ENCODE results near the gene TREML2. TPM values are rescaled to one million over a fixed set of nuclear protein-coding genes. Genes with fewer than 3 reads are reported as not detected.
"Not testable (repeated sequence)": the region's sequence is repeated elsewhere in the genome, so short reads cannot be mapped to it uniquely, and the experiment has no call there.

The TREML2 gene
- total RNA-seq, 1 donor from 2014 or later, result 26.8 TPM

- intact Hi-C loops (cut with micrococcal nuclease), result no loop called here
Observed at GRCh38 chr6:41209547-41210320, 8.8 kb upstream of the TREML2 start.

DNA sequence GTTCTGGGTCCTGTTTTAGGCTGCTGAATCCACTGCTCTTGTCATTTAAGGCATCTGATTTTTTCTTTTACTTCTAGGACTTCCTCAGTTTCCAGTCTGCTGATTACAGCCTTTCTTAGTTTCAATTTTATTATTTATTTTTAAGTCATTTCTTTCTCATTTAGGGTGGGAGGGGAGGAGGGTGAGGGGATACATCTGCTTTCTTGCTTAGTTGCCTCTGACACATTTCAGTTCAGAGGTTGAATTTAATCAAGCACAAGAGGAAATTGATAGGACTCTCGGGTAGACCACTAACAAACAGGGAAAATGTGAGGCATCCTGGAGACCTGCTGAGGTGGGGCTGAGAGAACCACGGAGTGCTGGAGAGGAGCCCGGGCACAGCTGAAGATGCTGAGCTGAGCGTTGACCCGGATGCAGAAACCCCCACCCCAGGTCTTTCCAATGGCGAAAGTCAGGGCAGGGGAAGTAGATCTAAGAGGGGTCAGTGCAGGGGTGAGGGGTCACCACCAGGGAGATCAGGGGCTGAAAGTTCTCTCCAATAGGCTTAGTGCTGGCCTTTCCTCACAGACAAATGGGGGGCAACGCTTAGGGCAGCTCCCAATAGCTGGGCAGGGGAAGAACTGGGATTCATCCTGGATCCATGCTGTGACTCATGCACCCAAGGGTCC is 7.6 kb upstream of the TREML2 start:
- intact Hi-C loops (cut with micrococcal nuclease), result no loop called here

DNA sequence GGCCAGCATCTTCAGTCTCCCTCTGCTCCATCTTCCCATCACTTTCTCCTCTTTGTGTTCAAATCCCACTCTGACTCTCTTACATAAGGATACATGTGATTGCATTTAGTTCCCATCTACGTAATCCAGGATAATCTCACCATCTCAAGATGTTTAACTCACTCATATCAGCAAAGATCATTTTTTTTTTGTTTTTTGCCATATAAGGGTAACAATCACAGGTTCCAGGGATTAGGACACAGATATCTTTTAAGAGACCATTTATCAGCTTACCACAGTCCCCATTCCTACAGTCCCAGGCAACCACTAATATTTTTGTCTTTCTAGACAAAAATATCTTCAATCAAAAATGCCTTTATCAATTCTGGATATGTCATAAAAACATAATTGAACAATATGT is 3.2 kb upstream of the TREML2 start:
- intact Hi-C loops (cut with micrococcal nuclease), result no loop called here

- intact Hi-C loops (cut with micrococcal nuclease), result no loop called here
Observed at GRCh38 chr6:41201764-41202173, 820 bp upstream of the TREML2 start.

- intact Hi-C loops (cut with micrococcal nuclease), result loop anchor here (1.0 kb wide), 1 partner anchor 128 kb away; the partner anchor contains the start of genes NFYA and OARD1
Observed at GRCh38 chr6:41200296-41200900, 551 bp downstream of the TREML2 start.

- intact Hi-C loops (cut with micrococcal nuclease), result loop anchor here (1.0 kb wide), 1 partner anchor 127 kb away; the partner anchor contains the start of genes NFYA and OARD1
Observed at GRCh38 chr6:41199552-41200246, 1.2 kb downstream of the TREML2 start.

DNA sequence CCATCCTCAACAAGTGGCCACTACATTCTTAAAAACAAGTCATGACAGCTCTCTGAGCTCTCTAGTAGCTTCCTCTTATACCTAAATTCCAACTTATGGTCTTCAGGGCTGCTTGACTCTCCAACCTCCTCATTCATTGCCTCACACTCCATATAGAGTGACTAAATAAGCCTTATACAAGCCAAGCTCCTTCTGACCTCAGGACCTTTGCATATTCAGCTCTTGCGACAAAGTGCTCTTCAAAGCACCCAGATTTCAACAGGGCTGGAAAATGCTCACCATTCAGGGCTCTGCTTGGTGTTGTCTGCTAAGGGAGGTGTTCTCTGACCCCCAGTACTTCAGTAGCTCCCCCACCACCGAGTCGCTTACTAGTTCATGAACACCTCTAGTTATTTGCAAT is 3.7 kb downstream of the TREML2 start:
- intact Hi-C loops (cut with micrococcal nuclease), result no loop called here

GRCh38 chr6:41194386-41194785 is 6.6 kb downstream of the TREML2 start:
- intact Hi-C loops (cut with micrococcal nuclease), result no loop called here

GRCh38 chr6:41193884-41194283 is 7.1 kb downstream of the TREML2 start:
- intact Hi-C loops (cut with micrococcal nuclease), result no loop called here

DNA sequence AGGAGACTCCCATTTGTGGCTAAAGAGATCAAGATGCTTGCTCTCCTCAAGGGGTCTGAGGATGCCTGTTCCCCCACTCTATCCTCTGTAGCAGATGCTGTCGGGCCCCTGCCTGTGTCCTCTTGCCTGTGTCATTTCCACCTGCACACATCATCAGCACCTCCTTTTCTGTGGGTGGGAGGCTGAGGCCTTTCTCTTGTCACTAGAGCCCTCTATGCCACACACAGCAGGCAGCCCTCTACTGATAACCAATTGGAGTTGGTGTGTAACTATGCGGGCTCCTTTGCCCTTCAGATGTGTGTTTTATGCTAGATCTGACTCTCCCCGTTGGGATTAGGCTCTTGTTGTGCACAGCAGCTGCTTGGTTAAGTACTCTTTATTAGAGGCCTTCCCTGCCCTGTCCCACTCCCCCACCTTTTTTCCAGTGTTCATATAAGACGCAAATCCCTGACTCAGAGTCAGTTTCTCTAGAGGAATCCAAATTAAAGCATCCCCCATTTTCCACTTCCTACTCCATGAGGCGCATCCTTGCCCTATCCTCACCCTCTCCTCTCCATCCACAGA is 7.7 kb downstream of the TREML2 start:
- intact Hi-C loops (cut with micrococcal nuclease), result no loop called here

DNA sequence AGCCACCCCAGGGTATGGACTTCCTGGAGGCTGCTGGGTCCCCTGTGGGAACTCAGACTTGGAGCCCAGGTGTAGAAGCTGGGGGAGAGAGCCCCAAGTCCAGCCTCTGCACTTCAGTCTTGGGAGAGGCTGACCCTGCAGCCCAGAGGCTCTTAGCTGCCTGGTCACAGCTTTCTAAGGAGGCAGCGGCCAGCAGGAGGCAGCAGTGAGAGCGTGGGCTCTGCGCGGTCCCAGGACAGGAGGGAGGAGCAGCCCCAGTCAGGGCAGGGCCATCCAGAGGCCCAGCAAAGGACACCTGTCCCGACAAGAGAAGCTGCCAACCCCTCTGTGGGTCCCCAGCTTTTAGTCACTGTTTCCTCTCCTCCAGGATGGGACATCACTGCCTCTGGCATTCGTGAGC is 9.4 kb downstream of the TREML2 start:
- intact Hi-C loops (cut with micrococcal nuclease), result loop anchor here (2.0 kb wide), 1 partner anchor 127 kb away; no protein-coding TSS in a partner anchor

DNA sequence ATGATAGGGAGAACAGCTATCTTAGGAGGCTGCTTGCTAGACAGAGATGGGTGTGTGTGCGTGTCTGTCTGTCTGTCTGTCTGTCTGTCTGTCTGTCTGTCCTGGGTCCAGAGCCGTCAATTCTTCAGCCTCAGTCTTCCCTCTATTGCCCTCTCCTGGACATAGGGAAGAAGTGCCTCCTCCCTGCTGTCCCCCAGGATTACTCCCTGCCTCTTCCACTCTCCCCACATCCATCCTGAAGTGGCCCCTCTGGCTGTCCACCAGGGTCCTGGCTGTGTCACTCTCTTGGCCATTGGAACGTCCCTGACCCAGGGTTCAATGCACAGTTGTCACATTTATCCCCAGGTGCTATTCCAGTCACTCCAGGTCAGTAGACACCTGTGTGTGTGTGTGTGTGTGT is 10.2 kb downstream of the TREML2 start:
- intact Hi-C loops (cut with micrococcal nuclease), result loop anchor here (2.0 kb wide), 1 partner anchor 128 kb away; no protein-coding TSS in a partner anchor

DNA sequence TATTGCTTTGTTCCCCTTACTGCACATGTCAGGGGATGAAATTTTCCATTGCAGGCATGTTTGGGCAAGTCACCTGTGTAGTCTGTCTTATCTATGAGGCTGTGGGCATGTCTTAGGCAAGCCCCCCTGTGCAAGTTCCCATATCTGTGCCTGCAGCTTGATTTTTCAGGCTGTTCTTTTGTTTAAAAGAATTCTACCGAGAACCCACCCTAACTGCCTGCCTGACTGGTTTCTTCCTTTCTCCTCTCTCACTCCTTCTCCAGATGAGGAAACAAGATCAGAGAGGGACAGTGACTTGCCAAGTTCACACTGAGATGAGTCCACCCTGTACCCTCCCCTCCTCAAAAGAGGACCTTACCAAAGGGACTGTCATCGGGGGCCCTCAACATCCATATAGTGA is 11.0 kb downstream of the TREML2 start:
- intact Hi-C loops (cut with micrococcal nuclease), result loop anchor here (2.0 kb wide), 1 partner anchor 129 kb away; no protein-coding TSS in a partner anchor

GRCh38 chr6:41189046-41189445 is 11.9 kb downstream of the TREML2 start:
- intact Hi-C loops (cut with micrococcal nuclease), result not testable (repeated sequence)

- intact Hi-C loops (cut with micrococcal nuclease), result no loop called here
Observed at GRCh38 chr6:41187924-41188886, 12.7 kb downstream of the TREML2 start.

DNA sequence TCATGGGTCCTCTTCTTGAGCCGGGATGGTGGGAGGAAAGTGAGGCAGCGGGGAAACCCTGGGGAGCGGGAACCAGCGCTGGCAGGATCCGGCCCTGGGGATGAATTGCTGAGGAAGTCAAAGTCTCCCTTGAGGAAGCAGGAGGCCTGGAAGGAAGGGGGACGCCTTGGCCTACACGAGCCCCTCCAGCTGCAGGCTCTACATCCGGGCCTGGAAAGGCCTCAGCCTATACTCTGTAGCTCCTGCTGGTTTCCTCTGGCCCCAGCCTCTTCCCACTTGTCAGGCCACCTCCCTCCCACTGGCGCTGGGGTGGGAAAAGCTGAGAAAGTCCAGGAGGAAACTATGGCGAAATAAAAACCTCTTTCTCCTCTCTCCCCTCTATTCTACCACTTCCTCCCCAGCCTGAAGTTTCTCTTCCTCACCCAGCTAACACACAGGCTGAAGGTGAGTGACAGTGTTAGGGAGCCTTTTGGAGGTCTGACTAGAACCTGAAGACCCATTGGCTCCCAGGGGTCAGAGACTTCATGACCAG is 14.9 kb downstream of the TREML2 start:
- intact Hi-C loops (cut with micrococcal nuclease), result no loop called here

DNA sequence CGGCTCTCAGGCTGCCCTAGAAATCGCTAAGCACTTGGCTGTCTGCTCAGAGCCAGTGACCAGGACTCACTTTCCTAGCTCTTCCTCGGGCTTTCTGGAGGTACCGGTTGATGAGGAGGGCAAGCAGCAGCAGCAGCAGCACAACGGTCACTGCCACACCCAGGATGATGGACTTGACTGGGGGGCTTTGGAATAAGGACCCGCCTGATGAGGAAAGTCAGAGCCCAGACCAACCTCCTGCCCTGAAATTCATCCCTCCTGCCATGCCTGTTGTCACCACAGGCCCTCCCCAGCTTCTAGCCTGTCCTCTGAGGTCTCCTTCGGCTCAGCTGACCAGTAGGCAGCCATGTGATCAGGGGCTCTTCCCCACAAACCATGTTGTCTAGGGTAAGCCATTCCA is 16.2 kb downstream of the TREML2 start:
- intact Hi-C loops (cut with micrococcal nuclease), result loop anchor here (5.0 kb wide), 1 partner anchor 177 kb away; no protein-coding TSS in a partner anchor

- intact Hi-C loops (cut with micrococcal nuclease), result loop anchor here (1.0 to 5.0 kb wide), 3 partner anchors 90 to 175 kb away; partner anchors contain the start of genes NFYA and OARD1
Observed at GRCh38 chr6:41182069-41183034, 18.6 kb downstream of the TREML2 start.

All from T-helper 2 cell treated with Interferon-gamma antibody and Interleukin-4, amounts not matched to agents 100 ng/mL and 5 ng/mL, for 36 hours (primary cell).